Activated CD8-positive, alpha-beta T cell treated with anti-CD3 and anti-CD28 coated beads for 36 hours (primary cell): ENCODE data around the gene EIF6. TPM values are rescaled to one million over a fixed set of nuclear protein-coding genes. Genes with fewer than 3 reads are reported as not detected.
"Not testable (repeated sequence)": the region's sequence is repeated elsewhere in the genome, so short reads cannot be mapped to it uniquely, and the experiment has no call there.

Experiments used
- ATAC-seq: fragments of 200-7000 bp; cut with Tn5 transposase; one replicate; pipeline ENCODE4 v1.10.0; 2021; ENCODE audit warnings: mild to moderate bottlenecking, moderate library complexity
- CTCF ChIA-PET: fragments of 350-600 bp; sonication (Branson Sonifier 250); formaldehyde crosslinking; loops from one replicate; lab custom pipeline; 2021; ENCODE audit warnings: antibody characterized with exemption; lab: Charles Lee
- POLR2A ChIA-PET: fragments of 350-600 bp; sonication (Branson Sonifier 250); formaldehyde crosslinking; loops from one replicate; lab custom pipeline; 2021; ENCODE audit warnings: antibody characterized with exemption; lab: Charles Lee
- DNase-seq: peaks from one replicate; pipeline ENCODE4 v3.0.0-alpha.2; 2020
- H3K27ac Mint-ChIP-seq: one replicate; pipeline ENCODE4 v1.8.0; 2021; ENCODE audit warnings: mild to moderate bottlenecking, mixed read lengths
- H3K27me3 Mint-ChIP-seq: one replicate; pipeline ENCODE4 v1.8.0; 2021; ENCODE audit warnings: mixed read lengths
- H3K36me3 Mint-ChIP-seq: one replicate; pipeline ENCODE4 v1.8.0; 2021; ENCODE audit warnings: low read depth, mixed read lengths
- H3K4me1 Mint-ChIP-seq: one replicate; pipeline ENCODE4 v1.8.0; 2021; ENCODE audit warnings: low read depth, mixed read lengths
- H3K4me3 Mint-ChIP-seq: one replicate; pipeline ENCODE4 v1.8.0; 2021; ENCODE audit warnings: mild to moderate bottlenecking, moderate library complexity, mixed read lengths
- H3K9me3 Mint-ChIP-seq: one replicate; pipeline ENCODE4 v1.8.0; 2021; ENCODE audit warnings: mixed read lengths
- CTCF ChIP-seq: fragments of 200-600 bp; IDR thresholded peaks from one replicate; pipeline ENCODE4 v1.8.0; 2022; ENCODE audit warnings: antibody characterized with exemption, mild to moderate bottlenecking
- intact Hi-C: fragments of 100-400 bp; cut with micrococcal nuclease; formaldehyde crosslinking; loops from one replicate; pipeline ENCODE4 v1.10.0; 2022
- total RNA-seq, 2 experiments: library from RNA; stranded (reverse); gene quantifications; one replicate each; pipeline ENCODE4 v1.2.3, GENCODE V29; 2021

Gene EIF6
- total RNA-seq, 2 experiments from 2014 or later = 132 to 144 TPM

- ChIA-PET CTCF (interaction anchor here (3.6 to 6.1 kb wide), 2 partner anchors 11 to 15 kb away, joined by 19 to 37 read pairs; no protein-coding TSS in a partner anchor), POLR2A (interaction anchor here (1.7 kb wide), 1 partner anchor 13 kb away, joined by 4 read pairs; no protein-coding TSS in a partner anchor)
- ATAC-seq = no peak
- H3K27me3 Mint-ChIP-seq = no peaks in the 10 kb centered on the region
- no peak for DNase-seq
- no peak overlapping the region for H3K4me3 Mint-ChIP-seq
- no peak for TF ChIP-seq CTCF
- peaks cover 37% of the 10 kb centered on the region for H3K4me1 Mint-ChIP-seq
- intact Hi-C loops = no loop called here
- no peaks in the 10 kb centered on the region for H3K9me3 Mint-ChIP-seq
- peaks cover 9% of the 10 kb centered on the region for H3K36me3 Mint-ChIP-seq
- H3K27ac Mint-ChIP-seq = no peak overlapping the region
These were observed 34.8 kb upstream of the EIF6 start for GRCh38 chr20:35319192-35319870.

- Mint-ChIP-seq H3K4me3 (no peak overlapping the region), H3K36me3 (peaks cover 11% of the 10 kb centered on the region), H3K4me1 (peaks cover 39% of the 10 kb centered on the region), H3K27ac (no peak overlapping the region), H3K9me3 (no peaks in the 10 kb centered on the region), H3K27me3 (no peaks in the 10 kb centered on the region)
- TF ChIP-seq CTCF = no peak
- ATAC-seq = peak; percentile 50
- POLR2A ChIA-PET = interaction anchor here (0.6 to 1.7 kb wide), 3 partner anchors 11 to 424 kb away, joined by 3 to 4 read pairs (median 4); partner anchors contain the start of gene RBM39
- CTCF ChIA-PET = interaction anchor here (1.0 to 6.1 kb wide), 6 partner anchors 9 to 122 kb away, joined by 3 to 37 read pairs (median 6); no protein-coding TSS in a partner anchor
- intact Hi-C loops = no loop called here
- no peak for DNase-seq
These were observed 34.1 kb upstream of the EIF6 start for GRCh38 chr20:35318502-35319157.

- ATAC-seq = no peak
- intact Hi-C loops = no loop called here
- H3K27ac Mint-ChIP-seq = no peak overlapping the region
- no peaks in the 10 kb centered on the region for H3K9me3 Mint-ChIP-seq
- no peaks in the 10 kb centered on the region for H3K27me3 Mint-ChIP-seq
- DNase-seq = no peak
- H3K4me3 Mint-ChIP-seq = no peak overlapping the region
- no peak for TF ChIP-seq CTCF
- ChIA-PET CTCF (interaction anchor here (1.0 to 6.1 kb wide), 7 partner anchors 8 to 123 kb away, joined by 3 to 37 read pairs (median 5); no protein-coding TSS in a partner anchor), POLR2A (interaction anchor here (0.6 to 1.7 kb wide), 2 partner anchors 12 to 425 kb away, joined by 3 to 4 read pairs; partner anchors contain the start of gene RBM39)
- peaks cover 36% of the 10 kb centered on the region for H3K4me1 Mint-ChIP-seq
- peaks cover 12% of the 10 kb centered on the region for H3K36me3 Mint-ChIP-seq
These were observed 33.0 kb upstream of the EIF6 start for GRCh38 chr20:35317416-35318210.

GRCh38 chr20:35316086-35316485 lies 31.5 kb upstream of the EIF6 start:
- Mint-ChIP-seq H3K4me1 (peaks cover 50% of the 10 kb centered on the region), H3K27ac (peak overlapping the region; percentile 2)
- intact Hi-C loops = no loop called here

GRCh38 chr20:35315632-35316020 lies 31.1 kb upstream of the EIF6 start:
- Mint-ChIP-seq H3K4me1 (peaks cover 52% of the 10 kb centered on the region), H3K36me3 (peaks cover 23% of the 10 kb centered on the region), H3K27ac (peak overlapping the region; percentile 2)
- H3K27me3 Mint-ChIP-seq, H3K9me3 Mint-ChIP-seq, H3K4me3 Mint-ChIP-seq, POLR2A ChIA-PET, intact Hi-C loops, DNase-seq, ATAC-seq: not testable (repeated sequence)
- CTCF ChIA-PET = interaction anchor here (3.4 to 6.1 kb wide), 2 partner anchors 10 to 15 kb away, joined by 22 to 37 read pairs; no protein-coding TSS in a partner anchor

More at GRCh38 chr20:35316086-35316485, 31.5 kb upstream of the EIF6 start:
- Mint-ChIP-seq H3K36me3 (peaks cover 21% of the 10 kb centered on the region), H3K4me3 (no peak overlapping the region), H3K27me3 (no peaks in the 10 kb centered on the region), H3K9me3 (no peaks in the 10 kb centered on the region)
- ChIA-PET POLR2A (no interaction called here), CTCF (interaction anchor here (1.3 to 6.1 kb wide), 2 partner anchors 11 to 15 kb away, joined by 3 to 37 read pairs; no protein-coding TSS in a partner anchor)
- DNase-seq (no peak), ATAC-seq (no peak)
- no peak for TF ChIP-seq CTCF
